ENCODE results near the gene USP17L13.
"Not testable (repeated sequence)": the region's sequence is repeated elsewhere in the genome, so short reads cannot be mapped to it uniquely, and the experiment has no call there.

Gene USP17L13, protein sequence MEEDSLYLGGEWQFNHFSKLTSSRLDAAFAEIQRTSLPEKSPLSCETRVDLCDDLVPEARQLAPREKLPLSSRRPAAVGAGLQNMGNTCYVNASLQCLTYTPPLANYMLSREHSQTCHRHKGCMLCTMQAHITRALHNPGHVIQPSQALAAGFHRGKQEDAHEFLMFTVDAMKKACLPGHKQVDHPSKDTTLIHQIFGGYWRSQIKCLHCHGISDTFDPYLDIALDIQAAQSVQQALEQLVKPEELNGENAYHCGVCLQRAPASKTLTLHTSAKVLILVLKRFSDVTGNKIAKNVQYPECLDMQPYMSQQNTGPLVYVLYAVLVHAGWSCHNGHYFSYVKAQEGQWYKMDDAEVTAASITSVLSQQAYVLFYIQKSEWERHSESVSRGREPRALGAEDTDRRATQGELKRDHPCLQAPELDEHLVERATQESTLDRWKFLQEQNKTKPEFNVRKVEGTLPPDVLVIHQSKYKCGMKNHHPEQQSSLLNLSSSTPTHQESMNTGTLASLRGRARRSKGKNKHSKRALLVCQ

GRCh38 chr4:9224596-9224995, at the start of gene USP17L13:
Gene USP17L13, plus strand, starts transcription at chr4:9224896. Its CDS starts 0 bp downstream, at chr4:9224896.
- DNase-seq = not testable (repeated sequence)

GRCh38 chr4:9210357-9210756, 14.3 kb upstream of the USP17L13 start, which contains the start of gene USP17L10:
Gene USP17L10, plus strand, starts transcription at chr4:9210657. Its CDS starts 0 bp downstream, at chr4:9210657.
- not testable (repeated sequence) for DNase-seq

- DNase-seq = not testable (repeated sequence)
Measured at GRCh38 chr4:9214701-9215100, 10.0 kb upstream of the USP17L13 start.

- not testable (repeated sequence) for DNase-seq
Measured at GRCh38 chr4:9215105-9215504, 9.6 kb upstream of the USP17L13 start, which contains the start of gene USP17L11. Gene USP17L11, plus strand, starts transcription at chr4:9215405. Its CDS starts 0 bp downstream, at chr4:9215405.

GRCh38 chr4:9219852-9220251, 4.8 kb upstream of the USP17L13 start, which contains the start of gene USP17L12:
Gene USP17L12, plus strand, starts transcription at chr4:9220152. Its CDS starts 0 bp downstream, at chr4:9220152.
- DNase-seq = not testable (repeated sequence)

GRCh38 chr4:9230249-9230648, 5.6 kb downstream of the USP17L13 start:
- DNase-seq = not testable (repeated sequence)

GRCh38 chr4:9234085-9234484, 9.4 kb downstream of the USP17L13 start, which contains the start of gene USP17L15:
Gene USP17L15, plus strand, starts transcription at chr4:9234385. Its CDS starts 0 bp downstream, at chr4:9234385.
- not testable (repeated sequence) for DNase-seq

GRCh38 chr4:9238461-9238860, 13.8 kb downstream of the USP17L13 start:
- not testable (repeated sequence) for DNase-seq

DNA sequence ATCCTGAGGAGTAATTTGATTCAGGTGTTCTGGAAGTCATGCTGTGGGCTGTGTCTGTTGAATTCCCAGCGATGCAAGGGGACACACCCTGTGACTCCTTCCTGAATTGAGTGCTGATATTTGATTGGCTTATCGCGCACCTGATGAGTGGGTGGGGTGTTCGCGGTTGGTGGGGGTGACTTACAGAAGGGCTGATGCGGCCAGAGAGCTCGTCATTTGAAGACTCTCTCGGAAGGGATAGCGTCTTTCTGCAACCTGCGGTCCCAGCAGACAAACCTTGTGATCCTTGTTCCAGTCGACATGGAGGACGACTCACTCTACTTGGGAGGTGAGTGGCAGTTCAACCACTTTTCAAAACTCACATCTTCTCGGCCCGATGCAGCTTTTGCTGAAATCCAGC, 18.9 kb downstream of the USP17L13 start, which contains the start of gene USP17L17:
Gene USP17L17, plus strand, starts transcription at position 301 of the 400 bp plus-strand sequence. Its CDS starts 0 bp downstream, at position 301.
- not testable (repeated sequence) for DNase-seq

DNA sequence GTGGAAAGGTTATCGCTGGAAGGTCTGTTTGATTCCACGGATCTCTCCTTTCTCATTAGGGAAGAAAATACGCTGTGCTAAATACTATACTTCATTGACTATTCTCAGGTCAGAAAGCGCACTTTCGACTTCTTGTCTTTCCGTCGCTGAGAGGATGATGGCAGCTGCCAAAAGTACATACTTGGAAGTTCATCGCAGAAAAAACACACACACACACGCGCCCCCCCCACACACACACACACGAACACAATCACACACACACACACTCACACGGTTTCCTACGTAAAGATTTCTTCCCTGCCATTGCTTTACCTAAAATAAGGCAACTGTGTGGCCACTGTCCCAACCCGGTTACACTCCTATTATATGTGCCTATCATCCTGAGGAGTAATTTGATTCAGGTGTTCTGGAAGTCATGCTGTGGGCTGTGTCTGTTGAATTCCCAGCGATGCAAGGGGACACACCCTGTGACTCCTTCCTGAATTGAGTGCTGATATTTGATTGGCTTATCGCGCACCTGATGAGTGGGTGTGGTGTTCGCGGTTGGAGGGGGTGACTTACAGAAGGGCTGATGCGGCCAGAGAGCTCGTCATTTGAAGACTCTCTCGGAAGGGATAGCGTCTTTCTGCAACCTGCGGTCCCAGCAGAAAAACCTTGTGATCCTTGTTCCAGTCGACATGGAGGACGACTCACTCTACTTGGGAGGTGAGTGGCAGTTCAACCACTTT, 23.4 kb downstream of the USP17L13 start, which contains the start of gene USP17L18:
Gene USP17L18, plus strand, starts transcription at position 678 of the 728 bp plus-strand sequence. Its CDS starts 0 bp downstream, at position 678.
- DNase-seq = not testable (repeated sequence)

- not testable (repeated sequence) for DNase-seq
Measured at GRCh38 chr4:9253078-9253477, 28.4 kb downstream of the USP17L13 start, which contains the start of gene USP17L19. Gene USP17L19, plus strand, starts transcription at chr4:9253378. Its CDS starts 0 bp downstream, at chr4:9253378.

GRCh38 chr4:9257824-9258223, 33.1 kb downstream of the USP17L13 start, which contains the start of gene USP17L20:
Gene USP17L20, plus strand, starts transcription at chr4:9258124. Its CDS starts 0 bp downstream, at chr4:9258124.
- DNase-seq = not testable (repeated sequence)

DNA sequence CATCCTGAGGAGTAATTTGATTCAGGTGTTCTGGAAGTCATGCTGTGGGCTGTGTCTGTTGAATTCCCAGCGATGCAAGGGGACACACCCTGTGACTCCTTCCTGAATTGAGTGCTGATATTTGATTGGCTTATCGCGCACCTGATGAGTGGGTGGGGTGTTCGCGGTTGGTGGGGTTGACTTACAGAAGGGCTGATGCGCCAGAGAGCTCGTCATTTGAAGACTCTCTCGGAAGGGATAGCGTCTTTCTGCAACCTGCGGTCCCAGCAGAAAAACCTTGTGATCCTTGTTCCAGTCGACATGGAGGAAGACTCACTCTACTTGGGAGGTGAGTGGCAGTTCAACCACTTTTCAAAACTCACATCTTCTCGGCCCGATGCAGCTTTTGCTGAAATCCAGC, 37.9 kb downstream of the USP17L13 start, which contains the start of gene USP17L21:
Gene USP17L21, plus strand, starts transcription at position 301 of the 400 bp plus-strand sequence. Its CDS starts 0 bp downstream, at position 301.
- DNase-seq = not testable (repeated sequence)

DNA sequence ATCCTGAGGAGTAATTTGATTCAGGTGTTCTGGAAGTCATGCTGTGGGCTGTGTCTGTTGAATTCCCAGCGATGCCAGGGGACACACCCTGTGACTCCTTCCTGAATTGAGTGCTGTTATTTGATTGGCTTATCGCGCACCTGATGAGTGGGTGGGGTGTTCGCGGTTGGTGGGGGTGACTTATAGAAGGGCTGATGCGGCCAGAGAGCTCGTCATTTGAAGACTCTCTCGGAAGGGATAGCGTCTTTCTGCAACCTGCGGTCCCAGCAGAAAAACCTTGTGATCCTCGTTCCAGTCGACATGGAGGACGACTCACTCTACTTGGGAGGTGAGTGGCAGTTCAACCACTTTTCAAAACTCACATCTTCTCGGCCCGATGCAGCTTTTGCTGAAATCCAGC, 42.6 kb downstream of the USP17L13 start, which contains the start of gene USP17L22:
Gene USP17L22, plus strand, starts transcription at position 301 of the 400 bp plus-strand sequence. Its CDS starts 0 bp downstream, at position 301.
- not testable (repeated sequence) for DNase-seq

GRCh38 chr4:9271719-9272118, 47.0 kb downstream of the USP17L13 start:
- not testable (repeated sequence) for DNase-seq
